Measurements from ENCODE around the gene MAFB.

GRCh38 chr20:40658509-40658908 is 30.5 kb downstream of the MAFB start:
- no peak for TF ChIP-seq ZNF274 (IDR thresholded peaks at IDR 0.05; ENCODE audit: low read depth, low read length)
- no peak for TF ChIP-seq YY1 (IDR thresholded peaks at IDR 0.05; ENCODE audit: insufficient read depth, insufficient read length)
- no peak for TF ChIP-seq SUZ12 (IDR thresholded peaks at IDR 0.05; ENCODE audit: extremely low read depth, insufficient read depth, insufficient read length)

Measured in NT2/D1 (cell line).